Neural cell (in vitro differentiated cells): ENCODE results near the gene SLIRP. TPM values are rescaled to one million over a fixed set of nuclear protein-coding genes. Genes with fewer than 3 reads are reported as not detected.
"Not testable (repeated sequence)": the region's sequence is repeated elsewhere in the genome, so short reads cannot be mapped to it uniquely, and the experiment has no call there.

Experiments used
- H2AFZ ChIP-seq: fragments of 200-600, 300-800 bp; sonication (generic), shearing (Covaris generic); 2 replicates; pipeline ENCODE4 v1.6.0; 2014; ENCODE audit warnings: low read depth, mild to moderate bottlenecking, antibody characterized with exemption, low read length, moderate library complexity
- H3F3A ChIP-seq: fragments of 200-600 bp; shearing (Covaris generic); 2 replicates; pipeline ENCODE4 v1.6.1; 2016; ENCODE audit warnings: mild to moderate bottlenecking, moderate library complexity, mixed read lengths, antibody characterized with exemption, low read length; ENCODE audit not compliant: insufficient read depth, poor library complexity, severe bottlenecking
- H3K27ac ChIP-seq: fragments of 200-600, 300-800 bp; sonication (generic), shearing (Covaris generic); 2 replicates; pipeline ENCODE4 v1.5.1; 2014; ENCODE audit warnings: mild to moderate bottlenecking, low read length, moderate library complexity
- H3K27me3 ChIP-seq: fragments of 300-800, 200-600 bp; sonication (generic), shearing (Covaris generic); 2 replicates; pipeline ENCODE4 v1.6.0; 2014; ENCODE audit warnings: mild to moderate bottlenecking, low read depth, low read length, moderate library complexity; ENCODE audit not compliant: insufficient read depth
- H3K36me3 ChIP-seq: fragments of 300-800, 200-600 bp; sonication (generic), shearing (Covaris generic); 2 replicates; pipeline ENCODE4 v1.5.1; 2014; ENCODE audit warnings: mild to moderate bottlenecking, antibody characterized with exemption, low read length, moderate library complexity; ENCODE audit not compliant: insufficient read depth
- H3K4me2 ChIP-seq: fragments of 300-800, 200-600 bp; sonication (generic), shearing (Covaris generic); 2 replicates; pipeline ENCODE4 v1.6.0; 2014; ENCODE audit warnings: mild to moderate bottlenecking, low read length
- H3K4me3 ChIP-seq: fragments of 300-800, 200-600 bp; sonication (generic), shearing (Covaris generic); 2 replicates; pipeline ENCODE4 v1.5.1; 2014; ENCODE audit warnings: mild to moderate bottlenecking, low read length, moderate library complexity
- H3K79me2 ChIP-seq: fragments of 200-600 bp; shearing (Covaris generic); replicated peaks from 2 replicates; pipeline ENCODE4 v1.6.0; 2014; ENCODE audit warnings: mild to moderate bottlenecking, low read length, moderate library complexity; ENCODE audit not compliant: insufficient read depth
- H3K9ac ChIP-seq: fragments of 300-800, 200-600 bp; sonication (generic), shearing (Covaris generic); 2 replicates; pipeline ENCODE4 v1.6.1; 2016; ENCODE audit warnings: mild to moderate bottlenecking, low read length, mixed read lengths
- H3K9me2 ChIP-seq: fragments of 200-600 bp; shearing (Covaris generic); 2 replicates; pipeline ENCODE4 v1.6.1; 2016; ENCODE audit warnings: mild to moderate bottlenecking, low read length, mixed read lengths; ENCODE audit not compliant: insufficient read depth
- H3K9me3 ChIP-seq: fragments of 200-600, 300-800 bp; sonication (generic), shearing (Covaris generic); 2 replicates; pipeline ENCODE4 v1.6.1; 2016; ENCODE audit warnings: mild to moderate bottlenecking, mixed run types, low read length, moderate library complexity, mixed read lengths
- H4K20me1 ChIP-seq: fragments of 200-600 bp; shearing (Covaris generic); 2 replicates; pipeline ENCODE4 v1.6.1; 2016; ENCODE audit warnings: mild to moderate bottlenecking, mixed run types; ENCODE audit not compliant: insufficient read depth
- EP300 ChIP-seq: fragments of 450-650 bp; conservative IDR thresholded peaks from 2 replicates; pipeline ENCODE4 v1.6.1; 2014; ENCODE audit warnings: antibody characterized with exemption, mild to moderate bottlenecking, moderate library complexity; ENCODE audit not compliant: poor library complexity, severe bottlenecking
- EZH2 ChIP-seq: fragments of 200-600, 300-800 bp; shearing (Covaris generic), sonication (generic); IDR thresholded peaks from 2 replicates; pipeline ENCODE4 v1.6.1; 2014; ENCODE audit warnings: antibody characterized with exemption, low read length, borderline replicate concordance, mild to moderate bottlenecking; ENCODE audit not compliant: insufficient read depth, poor library complexity, severe bottlenecking
- MXI1 ChIP-seq: fragments of 450-650 bp; conservative IDR thresholded peaks from 2 replicates; pipeline ENCODE4 v1.6.1; 2014; ENCODE audit warnings: antibody characterized with exemption, mild to moderate bottlenecking; ENCODE audit not compliant: poor library complexity, severe bottlenecking
- POLR2AphosphoS5 ChIP-seq: IDR thresholded peaks from 2 replicates; pipeline ENCODE4 v1.6.1; 2012
- RAD21 ChIP-seq: fragments of 450-650 bp; conservative IDR thresholded peaks from 2 replicates; pipeline ENCODE4 v1.6.1; 2014; ENCODE audit warnings: antibody characterized with exemption, mild to moderate bottlenecking, moderate library complexity
- SMC3 ChIP-seq: fragments of 450-650 bp; conservative IDR thresholded peaks from 2 replicates; pipeline ENCODE4 v1.6.1; 2014; ENCODE audit warnings: antibody characterized with exemption, mild to moderate bottlenecking, moderate library complexity; ENCODE audit not compliant: poor library complexity
- TAF1 ChIP-seq: IDR thresholded peaks from 2 replicates; pipeline ENCODE4 v1.6.1; 2012; ENCODE audit warnings: low read depth
- polyA plus RNA-seq: library from polyadenylated mRNA; depleted of rRNA; stranded (reverse); fragments of >200 nt; gene quantifications from 2 replicates; pipeline ENCODE4 v1.2.3, GENCODE V29; 2014
- TF ChIP-seq, protein P1 (sequence below): fragments of 450-650 bp; IDR thresholded peaks from 2 replicates; pipeline ENCODE4 v1.5.1; 2014; ENCODE audit warnings: antibody characterized with exemption, mild to moderate bottlenecking, moderate library complexity; ENCODE audit not compliant: poor library complexity, severe bottlenecking
- TF ChIP-seq, protein P2 (sequence below): IDR thresholded peaks from 2 replicates; pipeline ENCODE4 v1.6.1; 2012; ENCODE audit warnings: borderline replicate concordance

SLIRP gene
- polyA plus RNA-seq, 1 donor from 2014 or later = 697 TPM

GRCh38 chr14:77746064-77746702, 38.3 kb downstream of the SLIRP start:
- Histone ChIP-seq H3K27ac (no peak overlapping the region), H2AFZ (no peak overlapping the region), H4K20me1 (no peaks in the 10 kb centered on the region), H3K36me3 (peaks cover 3% of the 10 kb centered on the region), H3F3A (no peaks in the 10 kb centered on the region), H3K9ac (no peak overlapping the region), H3K4me3 (no peak overlapping the region), H3K4me2 (no peak overlapping the region), H3K27me3 (no peaks in the 10 kb centered on the region), H3K9me2 (no peaks in the 10 kb centered on the region), H3K79me2 (no peaks in the 10 kb centered on the region), H3K9me3 (no peaks in the 10 kb centered on the region)
- no peak for TF ChIP-seq MXI1
- TF ChIP-seq EZH2 = no peak
- no peak for TF ChIP-seq RAD21
- TF ChIP-seq EP300 = no peak
- no peak for TF ChIP-seq SMC3
- TF ChIP-seq, protein P1, sequence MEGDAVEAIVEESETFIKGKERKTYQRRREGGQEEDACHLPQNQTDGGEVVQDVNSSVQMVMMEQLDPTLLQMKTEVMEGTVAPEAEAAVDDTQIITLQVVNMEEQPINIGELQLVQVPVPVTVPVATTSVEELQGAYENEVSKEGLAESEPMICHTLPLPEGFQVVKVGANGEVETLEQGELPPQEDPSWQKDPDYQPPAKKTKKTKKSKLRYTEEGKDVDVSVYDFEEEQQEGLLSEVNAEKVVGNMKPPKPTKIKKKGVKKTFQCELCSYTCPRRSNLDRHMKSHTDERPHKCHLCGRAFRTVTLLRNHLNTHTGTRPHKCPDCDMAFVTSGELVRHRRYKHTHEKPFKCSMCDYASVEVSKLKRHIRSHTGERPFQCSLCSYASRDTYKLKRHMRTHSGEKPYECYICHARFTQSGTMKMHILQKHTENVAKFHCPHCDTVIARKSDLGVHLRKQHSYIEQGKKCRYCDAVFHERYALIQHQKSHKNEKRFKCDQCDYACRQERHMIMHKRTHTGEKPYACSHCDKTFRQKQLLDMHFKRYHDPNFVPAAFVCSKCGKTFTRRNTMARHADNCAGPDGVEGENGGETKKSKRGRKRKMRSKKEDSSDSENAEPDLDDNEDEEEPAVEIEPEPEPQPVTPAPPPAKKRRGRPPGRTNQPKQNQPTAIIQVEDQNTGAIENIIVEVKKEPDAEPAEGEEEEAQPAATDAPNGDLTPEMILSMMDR = no peak
- TF ChIP-seq POLR2AphosphoS5 = no peak
- TF ChIP-seq TAF1 = no peak
- TF ChIP-seq, protein P2, sequence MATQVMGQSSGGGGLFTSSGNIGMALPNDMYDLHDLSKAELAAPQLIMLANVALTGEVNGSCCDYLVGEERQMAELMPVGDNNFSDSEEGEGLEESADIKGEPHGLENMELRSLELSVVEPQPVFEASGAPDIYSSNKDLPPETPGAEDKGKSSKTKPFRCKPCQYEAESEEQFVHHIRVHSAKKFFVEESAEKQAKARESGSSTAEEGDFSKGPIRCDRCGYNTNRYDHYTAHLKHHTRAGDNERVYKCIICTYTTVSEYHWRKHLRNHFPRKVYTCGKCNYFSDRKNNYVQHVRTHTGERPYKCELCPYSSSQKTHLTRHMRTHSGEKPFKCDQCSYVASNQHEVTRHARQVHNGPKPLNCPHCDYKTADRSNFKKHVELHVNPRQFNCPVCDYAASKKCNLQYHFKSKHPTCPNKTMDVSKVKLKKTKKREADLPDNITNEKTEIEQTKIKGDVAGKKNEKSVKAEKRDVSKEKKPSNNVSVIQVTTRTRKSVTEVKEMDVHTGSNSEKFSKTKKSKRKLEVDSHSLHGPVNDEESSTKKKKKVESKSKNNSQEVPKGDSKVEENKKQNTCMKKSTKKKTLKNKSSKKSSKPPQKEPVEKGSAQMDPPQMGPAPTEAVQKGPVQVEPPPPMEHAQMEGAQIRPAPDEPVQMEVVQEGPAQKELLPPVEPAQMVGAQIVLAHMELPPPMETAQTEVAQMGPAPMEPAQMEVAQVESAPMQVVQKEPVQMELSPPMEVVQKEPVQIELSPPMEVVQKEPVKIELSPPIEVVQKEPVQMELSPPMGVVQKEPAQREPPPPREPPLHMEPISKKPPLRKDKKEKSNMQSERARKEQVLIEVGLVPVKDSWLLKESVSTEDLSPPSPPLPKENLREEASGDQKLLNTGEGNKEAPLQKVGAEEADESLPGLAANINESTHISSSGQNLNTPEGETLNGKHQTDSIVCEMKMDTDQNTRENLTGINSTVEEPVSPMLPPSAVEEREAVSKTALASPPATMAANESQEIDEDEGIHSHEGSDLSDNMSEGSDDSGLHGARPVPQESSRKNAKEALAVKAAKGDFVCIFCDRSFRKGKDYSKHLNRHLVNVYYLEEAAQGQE = no peak

- not testable (repeated sequence) for H3K79me2 ChIP-seq, H4K20me1 ChIP-seq
These were observed 39.5 kb downstream of the SLIRP start for GRCh38 chr14:77747425-77747824.

DNA sequence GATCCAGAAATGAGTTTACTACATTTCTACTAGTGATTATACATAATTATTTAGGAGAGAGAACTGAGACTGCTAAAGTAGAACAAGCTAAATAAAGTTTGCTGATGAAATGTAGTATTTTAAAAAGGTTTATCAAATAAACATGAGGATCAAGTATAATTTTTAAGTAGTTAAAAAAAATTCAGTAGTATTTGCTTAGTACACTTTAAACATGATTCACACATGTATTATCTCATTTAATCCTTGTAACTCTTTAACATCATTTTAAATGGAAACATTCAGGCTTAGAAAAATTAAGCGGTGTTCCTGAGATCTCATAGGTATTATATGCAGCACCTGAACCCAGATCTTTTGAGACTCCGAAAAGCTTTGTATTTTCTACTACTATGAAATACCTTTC, 44.4 kb downstream of the SLIRP start:
- H4K20me1 ChIP-seq = no peaks in the 10 kb centered on the region
- no peak for TF ChIP-seq EP300
- TF ChIP-seq EZH2 = no peak
- TF ChIP-seq TAF1 = no peak
- peaks cover 33% of the 10 kb centered on the region for H3K79me2 ChIP-seq
- peaks cover 4% of the 10 kb centered on the region for H3K36me3 ChIP-seq
- H3F3A ChIP-seq = no peaks in the 10 kb centered on the region
- no peaks in the 10 kb centered on the region for H3K9me2 ChIP-seq
- H3K27ac ChIP-seq = no peak overlapping the region
- no peaks in the 10 kb centered on the region for H3K27me3 ChIP-seq
- no peaks in the 10 kb centered on the region for H3K9me3 ChIP-seq
- H3K9ac ChIP-seq = no peak overlapping the region
- H3K4me3 ChIP-seq = no peak overlapping the region
- H2AFZ ChIP-seq = no peak overlapping the region
- no peak overlapping the region for H3K4me2 ChIP-seq

More at GRCh38 chr14:77747425-77747824, 39.5 kb downstream of the SLIRP start:
- not testable (repeated sequence) for H3K9me3 ChIP-seq, H3F3A ChIP-seq, H3K9ac ChIP-seq, H3K4me3 ChIP-seq, H3K27me3 ChIP-seq, H2AFZ ChIP-seq, H3K27ac ChIP-seq, H3K36me3 ChIP-seq, H3K4me2 ChIP-seq, H3K9me2 ChIP-seq
